ENCODE results near the gene BARHL1. TPM values are rescaled to one million over a fixed set of nuclear protein-coding genes. Genes with fewer than 3 reads are reported as not detected.

BARHL1 gene
- total RNA-seq, 2 donors from 2014 or later: not detected

- peaks cover 60% of the 10 kb centered on the region for H3K27me3 ChIP-seq (replicated peaks; ENCODE audit: insufficient read depth)
- no peaks in the 10 kb centered on the region for H3K36me3 ChIP-seq
- WGBS: 6% methylated on average over 42 of the region's 42 CpGs
- DNase-seq (ENCODE audit: low spot score): no peak
- H3K9me3 ChIP-seq: no peaks in the 10 kb centered on the region
- TF ChIP-seq CTCF (IDR thresholded peaks at IDR 0.05): no peak
- no peak for TF ChIP-seq POLR2A (IDR thresholded peaks at IDR 0.05)
- TF ChIP-seq POLR2AphosphoS5 (IDR thresholded peaks at IDR 0.05): no peak
- H3K4me1 ChIP-seq (replicated peaks): no peaks in the 10 kb centered on the region
- H3K27ac ChIP-seq: no peak overlapping the region
- H3K4me3 ChIP-seq: no peak overlapping the region
- intact Hi-C loops (cut with DNase I): no loop called here
Observed at GRCh38 chr9:132585954-132586829, 3.8 kb downstream of the BARHL1 start.

DNA sequence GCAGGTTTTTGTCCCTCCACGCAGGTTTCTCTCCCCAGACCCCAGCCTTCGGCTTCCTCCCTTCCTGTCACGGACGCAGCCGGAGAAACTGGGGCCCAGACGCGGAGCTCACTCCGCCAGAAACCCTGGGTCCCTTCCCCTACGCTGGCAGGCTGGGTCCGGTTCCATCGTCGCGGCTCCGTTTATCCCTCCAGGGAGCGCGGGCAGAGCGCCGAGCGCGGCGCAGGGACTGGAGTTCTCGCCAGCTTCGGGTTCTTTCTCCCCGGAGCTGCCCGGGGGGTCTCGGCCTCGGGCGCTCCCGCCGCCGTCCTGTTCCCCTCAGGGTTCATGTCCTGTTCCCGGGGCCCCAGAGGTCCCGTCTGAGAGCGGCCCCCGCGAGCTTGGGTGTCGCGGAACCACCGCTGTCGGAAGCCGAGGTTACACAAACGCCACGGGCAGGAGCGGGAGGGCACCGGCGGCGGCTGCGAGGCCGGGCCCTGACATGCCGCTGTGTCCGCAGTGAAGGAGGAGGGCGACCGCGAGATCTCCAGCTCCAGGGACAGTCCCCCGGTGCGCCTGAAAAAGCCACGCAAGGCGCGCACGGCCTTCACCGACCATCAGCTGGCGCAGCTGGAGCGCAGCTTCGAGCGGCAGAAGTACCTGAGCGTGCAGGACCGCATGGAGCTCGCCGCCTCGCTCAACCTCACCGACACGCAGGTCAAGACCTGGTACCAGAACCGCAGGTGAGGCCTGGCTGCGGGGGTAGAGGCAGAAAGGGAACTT lies 4.6 kb downstream of the BARHL1 start:
- no peaks in the 10 kb centered on the region for H3K4me1 ChIP-seq (replicated peaks)
- no peaks in the 10 kb centered on the region for H3K9me3 ChIP-seq
- TF ChIP-seq CTCF (IDR thresholded peaks at IDR 0.05) (no peak), POLR2A (IDR thresholded peaks at IDR 0.05) (no peak), POLR2AphosphoS5 (IDR thresholded peaks at IDR 0.05) (no peak)
- no peak overlapping the region for H3K27ac ChIP-seq
- WGBS: 3% methylated on average over 73 of the region's 74 CpGs
- H3K4me3 ChIP-seq: no peak overlapping the region
- intact Hi-C loops (cut with DNase I): no loop called here
- peaks cover 60% of the 10 kb centered on the region for H3K27me3 ChIP-seq (replicated peaks; ENCODE audit: insufficient read depth)
- H3K36me3 ChIP-seq: no peaks in the 10 kb centered on the region
- no peak for DNase-seq (ENCODE audit: low spot score)

DNA sequence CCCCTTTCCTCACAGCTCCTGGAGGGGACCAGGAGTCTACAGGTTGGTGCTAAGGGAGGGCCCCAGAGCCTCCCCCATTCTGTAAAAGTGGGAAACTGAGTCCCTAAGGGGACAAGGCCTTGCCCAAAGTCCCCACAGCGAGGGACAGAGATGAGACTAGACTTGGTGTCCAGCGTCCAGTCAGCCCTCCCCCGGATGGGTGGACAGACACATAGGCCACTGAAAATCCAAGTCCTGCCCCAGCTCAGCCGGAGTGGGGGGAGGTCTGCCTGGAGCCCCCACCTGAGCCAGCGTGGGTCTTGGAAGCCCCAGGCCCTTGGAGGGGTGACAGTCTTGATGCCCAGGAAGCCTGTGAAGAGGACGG lies 5.2 kb downstream of the BARHL1 start:
- peaks cover 59% of the 10 kb centered on the region for H3K27me3 ChIP-seq (replicated peaks; ENCODE audit: insufficient read depth)
- no peak overlapping the region for H3K4me3 ChIP-seq
- intact Hi-C loops (cut with DNase I): no loop called here
- H3K27ac ChIP-seq: no peak overlapping the region
- TF ChIP-seq POLR2AphosphoS5 (IDR thresholded peaks at IDR 0.05) (no peak), POLR2A (IDR thresholded peaks at IDR 0.05) (no peak), CTCF (IDR thresholded peaks at IDR 0.05) (no peak)
- no peaks in the 10 kb centered on the region for H3K36me3 ChIP-seq
- WGBS: 28% methylated on average over 2 of the region's 6 CpGs
- no peak for DNase-seq (ENCODE audit: low spot score)
- no peaks in the 10 kb centered on the region for H3K9me3 ChIP-seq
- H3K4me1 ChIP-seq (replicated peaks): no peaks in the 10 kb centered on the region

DNA sequence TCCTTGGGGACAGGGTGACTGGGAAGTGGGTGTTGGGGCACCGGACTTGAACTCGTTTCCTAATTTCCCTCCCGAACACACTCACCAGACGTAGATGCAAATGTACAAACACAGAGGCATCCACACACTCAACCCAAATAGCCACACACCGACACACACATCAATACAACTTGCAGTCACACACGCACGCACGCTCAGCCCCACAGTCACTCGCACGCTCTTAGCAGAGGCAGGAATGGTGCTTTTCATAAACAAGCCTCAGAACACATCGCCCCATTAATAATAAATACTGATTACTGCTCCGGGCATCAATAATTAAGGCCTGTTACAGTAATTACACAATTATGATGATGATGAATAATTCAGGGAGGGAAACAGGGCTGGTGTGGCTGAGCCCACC lies 5.7 kb downstream of the BARHL1 start:
- TF ChIP-seq CTCF (IDR thresholded peaks at IDR 0.05): no peak
- no peak for TF ChIP-seq POLR2AphosphoS5 (IDR thresholded peaks at IDR 0.05)
- no peak for TF ChIP-seq POLR2A (IDR thresholded peaks at IDR 0.05)
- DNase-seq (ENCODE audit: low spot score): no peak
- WGBS: 51% methylated on average over 12 of the region's 12 CpGs
- H3K4me3 ChIP-seq: no peak overlapping the region
- no peaks in the 10 kb centered on the region for H3K9me3 ChIP-seq
- H3K4me1 ChIP-seq (replicated peaks): no peaks in the 10 kb centered on the region
- H3K36me3 ChIP-seq: no peaks in the 10 kb centered on the region
- intact Hi-C loops (cut with DNase I): no loop called here
- H3K27me3 ChIP-seq (replicated peaks; ENCODE audit: insufficient read depth): peaks cover 53% of the 10 kb centered on the region
- H3K27ac ChIP-seq: no peak overlapping the region

Measured in prostate gland (tissue), 2 donors.